ENCODE results near the gene SLC25A30. TPM values are rescaled to one million over a fixed set of nuclear protein-coding genes. Genes with fewer than 3 reads are reported as not detected.

SLC25A30 gene
- total and polyA plus RNA-seq, 11 donors, result 27.9 to 208 (median 117) TPM

DNA sequence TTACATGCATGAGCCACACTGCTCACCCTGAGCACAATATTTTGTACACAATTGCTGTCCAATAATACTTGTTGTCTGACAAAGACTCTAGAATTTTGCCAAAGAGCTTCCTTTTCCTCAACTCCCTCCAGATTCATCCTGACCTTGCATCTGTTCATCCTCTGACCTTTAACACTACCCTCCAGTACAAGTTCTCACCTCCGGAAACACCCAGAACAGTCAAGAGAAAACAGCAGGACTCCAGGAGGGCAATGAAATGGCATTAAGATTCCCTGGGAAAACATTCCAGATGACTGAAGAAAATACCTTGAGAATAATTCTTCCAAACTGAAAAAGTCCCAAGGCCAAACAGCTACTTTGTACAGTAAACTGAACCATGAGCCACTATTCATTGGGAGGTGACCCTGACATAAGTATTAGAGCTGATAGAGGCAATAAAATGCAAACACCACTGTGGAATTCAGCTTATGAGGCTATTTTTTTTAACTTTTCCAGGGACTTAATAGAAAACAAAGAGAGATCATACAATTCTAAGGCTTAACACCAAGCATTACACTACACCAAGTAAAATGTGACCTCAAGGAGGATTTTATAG, 30.9 kb upstream of the SLC25A30 start:
- Histone ChIP-seq H3K4me3 (no peak overlapping the region), H3K4me1 (no peaks in the 10 kb centered on the region), H3K27ac (no peak overlapping the region), H3K27me3 (no peaks in the 10 kb centered on the region), H3K9me3 (no peaks in the 10 kb centered on the region), H3K36me3 (no peaks in the 10 kb centered on the region)
- intact Hi-C loops (cut with DNase I), result no loop called here
- TF ChIP-seq POLR2A (IDR thresholded peaks at IDR 0.05), result no peak
- TF ChIP-seq, protein P1, sequence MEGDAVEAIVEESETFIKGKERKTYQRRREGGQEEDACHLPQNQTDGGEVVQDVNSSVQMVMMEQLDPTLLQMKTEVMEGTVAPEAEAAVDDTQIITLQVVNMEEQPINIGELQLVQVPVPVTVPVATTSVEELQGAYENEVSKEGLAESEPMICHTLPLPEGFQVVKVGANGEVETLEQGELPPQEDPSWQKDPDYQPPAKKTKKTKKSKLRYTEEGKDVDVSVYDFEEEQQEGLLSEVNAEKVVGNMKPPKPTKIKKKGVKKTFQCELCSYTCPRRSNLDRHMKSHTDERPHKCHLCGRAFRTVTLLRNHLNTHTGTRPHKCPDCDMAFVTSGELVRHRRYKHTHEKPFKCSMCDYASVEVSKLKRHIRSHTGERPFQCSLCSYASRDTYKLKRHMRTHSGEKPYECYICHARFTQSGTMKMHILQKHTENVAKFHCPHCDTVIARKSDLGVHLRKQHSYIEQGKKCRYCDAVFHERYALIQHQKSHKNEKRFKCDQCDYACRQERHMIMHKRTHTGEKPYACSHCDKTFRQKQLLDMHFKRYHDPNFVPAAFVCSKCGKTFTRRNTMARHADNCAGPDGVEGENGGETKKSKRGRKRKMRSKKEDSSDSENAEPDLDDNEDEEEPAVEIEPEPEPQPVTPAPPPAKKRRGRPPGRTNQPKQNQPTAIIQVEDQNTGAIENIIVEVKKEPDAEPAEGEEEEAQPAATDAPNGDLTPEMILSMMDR (IDR thresholded peaks at IDR 0.05), result no peak
- no peak for DNase-seq
- ATAC-seq, result no peak
- WGBS, 4 donors, result 75 to 90% (median 87%) methylated on average over 1 of the region's 1 CpG

DNA sequence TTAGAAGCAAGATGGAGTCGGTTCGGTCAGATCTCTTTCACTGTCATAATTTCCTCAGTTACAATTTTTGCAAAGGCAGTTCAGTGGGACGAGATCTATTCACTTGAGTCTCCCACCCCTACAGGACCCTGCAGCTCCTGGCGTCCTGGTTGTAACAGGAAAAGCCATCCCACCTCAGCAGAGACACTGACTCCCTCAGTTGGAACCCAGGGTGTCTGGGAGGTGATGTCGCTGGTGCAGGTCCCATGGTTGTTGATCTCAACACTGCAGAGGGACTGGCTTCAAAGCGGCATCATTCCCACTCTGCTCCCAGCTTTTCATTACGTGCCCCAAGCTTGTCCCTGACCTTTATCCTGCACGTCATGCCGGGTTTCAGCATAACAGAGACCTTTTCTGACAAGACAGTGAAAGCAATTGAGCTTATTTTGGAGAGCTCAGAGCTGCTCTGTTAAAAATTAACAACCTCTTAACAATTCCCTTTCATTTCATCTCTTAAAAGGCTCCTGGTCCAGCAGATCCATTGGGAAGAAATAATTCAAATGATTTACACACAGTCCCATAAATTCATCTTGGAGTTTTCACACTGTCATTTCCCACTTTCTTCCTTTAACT, 29.0 kb upstream of the SLC25A30 start:
- ATAC-seq (no peak), DNase-seq (no peak)
- no peaks in the 10 kb centered on the region for H3K27me3 ChIP-seq
- no peak for TF ChIP-seq POLR2A (IDR thresholded peaks at IDR 0.05)
- TF ChIP-seq, protein P1 (IDR thresholded peaks at IDR 0.05), result no peak
- H3K4me3 ChIP-seq, result no peak overlapping the region
- H3K36me3 ChIP-seq, result no peaks in the 10 kb centered on the region
- H3K4me1 ChIP-seq, result peaks cover 0 to 3% (median 0%) of the 10 kb centered on the region in 12 donors
- WGBS, 4 donors, result 68 to 78% (median 73%) methylated on average over 9 of the region's 9 CpGs
- H3K27ac ChIP-seq, result no peak overlapping the region
- no peaks in the 10 kb centered on the region for H3K9me3 ChIP-seq
- intact Hi-C loops (cut with DNase I), result no loop called here

DNA sequence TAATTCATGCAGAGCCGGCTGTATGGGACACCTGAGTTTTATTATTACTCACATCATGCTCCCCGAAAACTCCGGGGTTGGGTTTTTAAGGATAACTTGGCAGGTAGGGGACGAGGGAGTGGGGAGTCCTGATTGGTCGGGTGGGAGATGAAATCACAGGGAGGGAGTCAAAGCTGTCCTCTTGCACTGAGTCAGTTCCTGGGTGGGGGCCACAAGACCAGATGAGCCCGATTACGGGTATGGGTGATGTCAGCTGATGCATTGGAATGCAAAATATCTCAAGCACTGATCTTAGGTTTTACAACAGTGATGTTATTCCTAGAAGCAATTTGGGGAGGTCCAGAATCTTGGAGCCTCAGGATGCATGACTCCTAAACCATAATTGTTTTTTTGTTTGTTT, 28.0 kb upstream of the SLC25A30 start:
- H3K36me3 ChIP-seq, result no peaks in the 10 kb centered on the region
- no peaks in the 10 kb centered on the region for H3K27me3 ChIP-seq
- H3K4me3 ChIP-seq, result no peak overlapping the region
- TF ChIP-seq, protein P1 (IDR thresholded peaks at IDR 0.05), result no peak
- 84 to 90% (median 86%) methylated on average over 7 of the region's 7 CpGs for WGBS, 4 donors
- DNase-seq (no peak), ATAC-seq (no peak)
- H3K27ac ChIP-seq, result no peak overlapping the region
- H3K4me1 ChIP-seq, result peaks cover 0 to 10% (median 4%) of the 10 kb centered on the region in 12 donors
- intact Hi-C loops (cut with DNase I), result no loop called here
- no peaks in the 10 kb centered on the region for H3K9me3 ChIP-seq

DNA sequence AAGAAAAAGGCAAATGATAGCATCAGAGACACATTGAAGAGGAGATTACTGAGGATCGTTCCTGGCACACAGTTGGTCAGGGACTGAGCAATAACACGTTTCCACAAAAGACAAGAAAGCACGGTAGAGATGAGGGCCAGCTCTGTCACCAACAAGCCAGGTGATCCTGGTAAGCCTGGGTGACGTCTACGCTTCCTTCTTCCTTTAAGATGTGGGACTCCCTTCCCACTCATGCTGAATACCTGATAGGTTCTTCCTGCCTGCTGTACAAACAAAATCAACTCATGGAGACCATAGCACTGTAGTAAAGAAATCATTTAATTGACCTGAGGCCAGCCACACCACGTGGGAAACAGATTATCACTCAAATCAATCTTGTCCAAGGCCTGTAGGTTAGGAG, 26.9 kb upstream of the SLC25A30 start:
- DNase-seq (no peak), ATAC-seq (no peak)
- 78 to 82% (median 80%) methylated on average over 6 of the region's 6 CpGs for WGBS, 4 donors
- Histone ChIP-seq H3K27ac (no peak overlapping the region), H3K36me3 (no peaks in the 10 kb centered on the region), H3K27me3 (no peaks in the 10 kb centered on the region), H3K4me1 (peaks cover 0 to 22% (median 9%) of the 10 kb centered on the region in 12 donors), H3K4me3 (no peak overlapping the region), H3K9me3 (no peaks in the 10 kb centered on the region)
- no peak for TF ChIP-seq POLR2A (IDR thresholded peaks at IDR 0.05)
- TF ChIP-seq, protein P1 (IDR thresholded peaks at IDR 0.05), result no peak
- intact Hi-C loops (cut with DNase I), result no loop called here

All from heart left ventricle (tissue), 16 donors.